GM19372 (cell line): Measurements from ENCODE around the gene RAB24.
"Not testable (repeated sequence)": the region's sequence is repeated elsewhere in the genome, so short reads cannot be mapped to it uniquely, and the experiment has no call there.

ENCODE experiments used
- ATAC-seq: cut with Tn5 transposase; IDR thresholded peaks from one replicate; pipeline ENCODE4 v1.9.1; 2021; ENCODE audit warnings: mild to moderate bottlenecking, low read depth, moderate library complexity; ENCODE audit not compliant: unreplicated experiment

RAB24 gene

GRCh38 chr5:177311723-177312648 is 8.5 kb upstream of the RAB24 start, which contains the start of gene MXD3:
Gene MXD3, minus strand, starts transcription at chr5:177311898. Its CDS starts 68 bp downstream, at chr5:177311830.
- peak; percentile 79 for ATAC-seq

GRCh38 chr5:177311392-177311722 is 7.8 kb upstream of the RAB24 start:
- no peak for ATAC-seq

GRCh38 chr5:177310757-177311391 is 7.4 kb upstream of the RAB24 start:
- ATAC-seq, result no peak

GRCh38 chr5:177310332-177310731 is 6.8 kb upstream of the RAB24 start:
- ATAC-seq, result no peak

GRCh38 chr5:177309351-177310191 is 6.1 kb upstream of the RAB24 start:
- no peak for ATAC-seq

GRCh38 chr5:177308740-177309139 is 5.2 kb upstream of the RAB24 start:
- no peak for ATAC-seq

GRCh38 chr5:177307544-177308363 is 4.2 kb upstream of the RAB24 start:
- no peak for ATAC-seq

- no peak for ATAC-seq
Observed at GRCh38 chr5:177306674-177307543, 3.4 kb upstream of the RAB24 start.

- not testable (repeated sequence) for ATAC-seq
Observed at GRCh38 chr5:177306103-177306640, 2.7 kb upstream of the RAB24 start.

- ATAC-seq, result no peak
Observed at GRCh38 chr5:177304392-177305119, 1.0 kb upstream of the RAB24 start.

- ATAC-seq, result peak; percentile 2
Observed at GRCh38 chr5:177303925-177304391, 439 bp upstream of the RAB24 start.

- no peak for ATAC-seq
Observed at GRCh38 chr5:177302354-177303110, 987 bp downstream of the RAB24 start.

GRCh38 chr5:177301503-177302165 is 1.9 kb downstream of the RAB24 start:
- no peak for ATAC-seq

GRCh38 chr5:177300951-177301350 is 2.6 kb downstream of the RAB24 start:
- ATAC-seq, result no peak

GRCh38 chr5:177300236-177300880 is 3.2 kb downstream of the RAB24 start:
- no peak for ATAC-seq

- ATAC-seq, result no peak
Observed at GRCh38 chr5:177299697-177300096, 3.8 kb downstream of the RAB24 start.
